Endothelial cell of umbilical vein (primary cell): ENCODE measurements around the gene FLNB. TPM values are rescaled to one million over a fixed set of nuclear protein-coding genes. Genes with fewer than 3 reads are reported as not detected.

Source experiments
- BruUV-seq: library from RNA; stranded (reverse); fragments of 400-500 nt; replicated peaks from 2 replicates; lab custom pipeline; 2021; lab: Mats Ljungman, UMichigan
- CTCF ChIA-PET: fragments of 300-600, 350-600 bp; sonication (Branson Sonifier 250); formaldehyde crosslinking; loops from one replicate; lab custom pipeline; 2021; ENCODE audit warnings: antibody characterized with exemption, inconsistent platforms; lab: Charles Lee
- POLR2A ChIA-PET: fragments of 300-600, 350-600 bp; sonication (Branson Sonifier 250); formaldehyde crosslinking; loops from one replicate; lab custom pipeline; 2021; ENCODE audit warnings: antibody characterized with exemption, inconsistent platforms; lab: Charles Lee
- DNase-seq: peaks from one replicate; pipeline ENCODE4 v3.0.0-alpha.2; 2011; ENCODE audit warnings: low read depth, low spot score
- FAIRE-seq: peaks from 2 replicates; lab custom pipeline; 2011; peaks lifted over from hg19 to GRCh38; lab: Jason Lieb, UNC
- H2AFZ ChIP-seq: 2 replicates; pipeline ENCODE4 v1.6.0; 2012; ENCODE audit warnings: low read depth, low read length, control low read depth, inconsistent platforms
- H3K27ac ChIP-seq: 2 replicates; pipeline ENCODE4 v1.5.1; 2011; ENCODE audit warnings: low read depth, mild to moderate bottlenecking, control low read depth, low read length, moderate library complexity; ENCODE audit not compliant: insufficient read depth
- H3K27me3 ChIP-seq, 2 experiments: 2 replicates each; pipeline versions ENCODE4 v1.6.0 to v1.6.1; 2011; ENCODE audit warnings: low read length in 2 of 2, mixed read lengths in 1 of 2; ENCODE audit not compliant: control insufficient read depth in 2 of 2, insufficient read depth in 2 of 2
- H3K36me3 ChIP-seq, 2 experiments: 2 replicates in 1 of 2; 3 replicates in 1 of 2; pipeline ENCODE4 v1.5.1; 2011; ENCODE audit warnings: low read length in 2 of 2, mild to moderate bottlenecking in 1 of 2, moderate library complexity in 1 of 2; ENCODE audit not compliant: control insufficient read depth in 2 of 2, insufficient read depth in 2 of 2; ENCODE audit errors: extremely low read depth in 1 of 2
- H3K4me1 ChIP-seq: 3 replicates; pipeline ENCODE4 v1.5.1; 2011; ENCODE audit warnings: mild to moderate bottlenecking, low read length; ENCODE audit not compliant: control insufficient read depth, insufficient read depth; ENCODE audit errors: extremely low read depth
- H3K4me2 ChIP-seq: 2 replicates; pipeline ENCODE4 v1.6.1; 2011; ENCODE audit warnings: low read length, control low read depth, mixed read lengths; ENCODE audit not compliant: insufficient read depth
- H3K4me3 ChIP-seq, 3 experiments: fragments of 200-600 bp in 1 of 3; sonication (generic), shearing (Covaris generic) in 1 of 3; replicated peaks in 1 of 3; 2 replicates each; pipeline ENCODE4 v1.5.1; 2011 to 2016; ENCODE audit warnings: control low read depth in 3 of 3, low read length in 3 of 3, mild to moderate bottlenecking in 2 of 3, inconsistent platforms in 1 of 3, low read depth in 1 of 3, moderate library complexity in 1 of 3; ENCODE audit not compliant: insufficient read depth in 1 of 3
- H3K79me2 ChIP-seq: 2 replicates; pipeline ENCODE4 v1.6.0; 2012; ENCODE audit warnings: low read length, inconsistent platforms; ENCODE audit not compliant: control insufficient read depth, insufficient read depth
- H3K9ac ChIP-seq: replicated peaks from 2 replicates; pipeline ENCODE3; 2011; ENCODE audit warnings: low read length, control low read depth; ENCODE audit not compliant: insufficient read depth; ENCODE audit errors: extremely low read depth
- H3K9me1 ChIP-seq: replicated peaks from 3 replicates; pipeline ENCODE4 v1.6.0; 2011; ENCODE audit warnings: mild to moderate bottlenecking, low read length; ENCODE audit not compliant: control insufficient read depth, insufficient read depth; ENCODE audit errors: extremely low read depth
- H3K9me3 ChIP-seq: replicated peaks from 2 replicates; pipeline ENCODE4 v1.5.1; 2012; ENCODE audit warnings: low read length, inconsistent platforms; ENCODE audit not compliant: control insufficient read depth, insufficient read depth
- H4K20me1 ChIP-seq: replicated peaks from 2 replicates; pipeline ENCODE3; 2011; ENCODE audit warnings: mild to moderate bottlenecking, low read length; ENCODE audit not compliant: control insufficient read depth, insufficient read depth; ENCODE audit errors: extremely low read depth
- CTCF ChIP-seq, 2 donors: IDR thresholded peaks; 1 replicate in 1 of 2; 2 replicates in 1 of 2; pipeline ENCODE4 v1.5.1; 2011; ENCODE audit warnings: low read length in 2 of 2, mild to moderate bottlenecking in 2 of 2, moderate library complexity in 2 of 2, control low read depth in 1 of 2, inconsistent platforms in 1 of 2, low read depth in 1 of 2; ENCODE audit not compliant: insufficient read depth in 1 of 2; ENCODE audit errors: extremely low read depth in 1 of 2
- EZH2 ChIP-seq: IDR thresholded peaks from 2 replicates; pipeline ENCODE4 v1.6.1; 2012; ENCODE audit warnings: borderline replicate concordance, low read depth, mild to moderate bottlenecking, moderate library complexity, low read length, inconsistent platforms; ENCODE audit not compliant: severe bottlenecking
- FOS ChIP-seq: IDR thresholded peaks from 2 replicates; pipeline ENCODE4 v1.6.1; 2011; ENCODE audit warnings: mild to moderate bottlenecking, low read length, moderate library complexity, borderline replicate concordance; ENCODE audit not compliant: insufficient read depth
- GATA2 ChIP-seq: IDR thresholded peaks from 2 replicates; pipeline ENCODE4 v1.7.0; 2011; ENCODE audit warnings: low read depth, mild to moderate bottlenecking, moderate library complexity, mixed read lengths, low read length; ENCODE audit not compliant: insufficient read length, insufficient read depth
- JUN ChIP-seq: IDR thresholded peaks from 2 replicates; pipeline ENCODE4 v1.6.1; 2011; ENCODE audit warnings: borderline replicate concordance, low read depth; ENCODE audit not compliant: insufficient read length, insufficient read depth
- MAX ChIP-seq: IDR thresholded peaks from 2 replicates; pipeline ENCODE4 v1.6.1; 2011; ENCODE audit not compliant: insufficient read depth, insufficient read length
- MYC ChIP-seq: IDR thresholded peaks from one replicate; pipeline ENCODE4 v1.6.1; 2011; ENCODE audit warnings: mild to moderate bottlenecking, low read depth, low read length
- POLR2A ChIP-seq: IDR thresholded peaks from 2 replicates; pipeline ENCODE4 v1.6.1; 2012; ENCODE audit warnings: low read depth, mild to moderate bottlenecking, control low read depth, low read length
- POLR2AphosphoS5 ChIP-seq: IDR thresholded peaks from 2 replicates; pipeline ENCODE4 v1.6.1; 2012; ENCODE audit warnings: low read depth, mild to moderate bottlenecking, control low read depth, low read length, moderate library complexity; ENCODE audit not compliant: insufficient read depth
- dilution Hi-C: fragments of 300-500 bp; cut with MboI; formaldehyde crosslinking; loops from one replicate; pipeline ENCODE4 v1.15.0; 2019; ENCODE audit warnings: low sequenced_read_pairs; ENCODE audit not compliant: extremely low pct_ligation_motif_present
- intact Hi-C: fragments of 100-400 bp; cut with micrococcal nuclease; formaldehyde crosslinking; loops from one replicate; pipeline ENCODE4 v1.10.0; 2022
- polyA plus RNA-seq, 4 experiments: library from polyadenylated mRNA; depleted of rRNA in 3 of 4; stranded (reverse) in 3 of 4; unstranded in 1 of 4; fragments of >200 nt; gene quantifications; 2 replicates each; pipeline versions ENCODE4 v1.2.1 to v1.2.3, GENCODE V29; 2011 to 2012; ENCODE audit warnings: missing spikeins in 1 of 4
- total RNA-seq: library from RNA; stranded (reverse); gene quantifications from 2 replicates; pipeline ENCODE4 v1.2.3, GENCODE V29; 2021

FLNB gene
- total and polyA plus RNA-seq, 2 donors (not counting 3 experiments of a cell fraction or from before 2014, with no cell fraction given): 479 to 670 TPM

- TF ChIP-seq POLR2AphosphoS5 (no peak), MYC (no peak), MAX (no peak), JUN (no peak), EZH2 (no peak), GATA2 (no peak), FOS (no peak), POLR2A (no peak), CTCF (IDR thresholded peaks at IDR 0.05; ENCODE audit: extremely low read depth in 1 of 2, insufficient read depth in 1 of 2, low read depth in 1 of 2, low read length in 2 of 2) (no peak)
- Histone ChIP-seq H3K4me1 (peaks cover 80% of the 10 kb centered on the region), H3K4me2 (no peak overlapping the region), H4K20me1 (peaks cover 3% of the 10 kb centered on the region), H3K9me3 (no peaks in the 10 kb centered on the region), H3K27ac (no peak overlapping the region), H3K4me3 (no peak overlapping the region), H2AFZ (no peak overlapping the region), H3K36me3 (peaks cover 0 to 6% of the 10 kb centered on the region in 2 experiments), H3K9me1 (no peaks in the 10 kb centered on the region), H3K79me2 (peaks cover 100% of the 10 kb centered on the region), H3K27me3 (no peaks in the 10 kb centered on the region), H3K9ac (no peak overlapping the region)
- POLR2A ChIA-PET: interaction anchor here (0.6 kb wide), 1 partner anchor 35 kb away, joined by 4 read pairs; no protein-coding TSS in a partner anchor
- FAIRE-seq (no peak), DNase-seq (no peak)
- dilution Hi-C loops: no loop called here
- intact Hi-C loops: no loop called here
- CTCF ChIA-PET: interaction anchor here (1.4 to 2.0 kb wide), 2 partner anchors 43 to 63 kb away, joined by 4 to 6 read pairs; no protein-coding TSS in a partner anchor
- no TSS peak for BruUV-seq
Measured at GRCh38 chr3:58016710-58017109, 8.5 kb downstream of the FLNB start.
